ENCODE data around the gene OR5H14. TPM values are rescaled to one million over a fixed set of nuclear protein-coding genes. Genes with fewer than 3 reads are reported as not detected.

Gene OR5H14
- total and polyA plus RNA-seq, 2 of the 8 experiments (the other 6 are each of a cell fraction or from before 2014, with no cell fraction given), result not detected

GRCh38 chr3:98115717-98116116 is 31.6 kb upstream of the OR5H14 start:
- ChIA-PET CTCF (ENCODE audit: partially characterized antibody) (no interaction called here), POLR2A (ENCODE audit: partially characterized antibody) (no interaction called here)
- no peak overlapping the region for H3K23ac ChIP-seq (ENCODE audit: insufficient read length)
- no peak overlapping the region for H4K8ac ChIP-seq (ENCODE audit: extremely low read depth, insufficient read depth, low read length)
- no peaks in the 10 kb centered on the region for H3K79me1 ChIP-seq (ENCODE audit: low read depth, low read length)
- H2BK15ac ChIP-seq (ENCODE audit: low read length), result no peak overlapping the region
- H3K4me1 ChIP-seq (replicated peaks in 1 of 4; ENCODE audit: control insufficient read depth in 3 of 4, insufficient read depth in 4 of 4, low read length in 3 of 4), result no peaks in the 10 kb centered on the region
- H3K18ac ChIP-seq (ENCODE audit: extremely low read depth, low read length), result no peak overlapping the region
- H3K4me3 ChIP-seq (ENCODE audit: extremely low read depth in 1 of 4, insufficient read depth in 2 of 4, low read depth in 3 of 4, low read length in 4 of 4), result no peak overlapping the region
- H2AFZ ChIP-seq (ENCODE audit: low read length), result no peak overlapping the region
- no peaks in the 10 kb centered on the region for H4K20me1 ChIP-seq (replicated peaks in 1 of 2; ENCODE audit: control insufficient read depth in 1 of 2, insufficient read depth in 2 of 2, low read length in 2 of 2)
- no peaks in the 10 kb centered on the region for H3K27me3 ChIP-seq (replicated peaks in 1 of 4; ENCODE audit: control insufficient read depth in 3 of 4, extremely low read depth in 1 of 4, insufficient read depth in 3 of 4, low read length in 3 of 4)
- H2BK20ac ChIP-seq (ENCODE audit: low read length), result no peak overlapping the region
- no peak overlapping the region for H3K4ac ChIP-seq (replicated peaks; ENCODE audit: insufficient read length, low read depth, low read length)
- no peak overlapping the region for H2BK12ac ChIP-seq (ENCODE audit: low read depth, low read length)
- H3K56ac ChIP-seq (replicated peaks; ENCODE audit: insufficient read length, low read depth, low read length), result no peak overlapping the region
- no peak overlapping the region for H3K4me2 ChIP-seq (ENCODE audit: insufficient read depth in 1 of 2, low read depth in 2 of 2, low read length in 2 of 2)
- 100% methylated on average over 1 of the region's 1 CpG; no CpG with 5 or more reads in 1 of the 2 experiments for WGBS, 2 experiments (ENCODE audit: extremely low coverage in 1 of 2, insufficient coverage in 1 of 2, insufficient read length in 1 of 2, insufficient replicate concordance in 2 of 2, low coverage in 1 of 2, low lambda C conversion rate in 2 of 2, missing lambda C conversion rate in 1 of 2)
- FAIRE-seq (no peak), DNase-seq (ENCODE audit: low read depth in 1 of 2, low spot score in 2 of 2) (no peak)
- no peaks in the 10 kb centered on the region for H3K23me2 ChIP-seq (ENCODE audit: low read depth, low read length)
- H3K9me3 ChIP-seq (ENCODE audit: insufficient read depth in 2 of 2, low read depth in 1 of 2, low read length in 1 of 2), result peaks cover 11 to 15% of the 10 kb centered on the region in 2 experiments; a peak in 3 of 4 replicates
- H3K9ac ChIP-seq (replicated peaks in 1 of 4; ENCODE audit: extremely low read depth in 1 of 4, low read depth in 3 of 4, low read length in 3 of 4), result no peak overlapping the region
- H3K27ac ChIP-seq (ENCODE audit: low read depth, low read length), result no peak overlapping the region
- H4K5ac ChIP-seq (ENCODE audit: insufficient read length, low read depth, low read length), result no peak overlapping the region
- H2BK120ac ChIP-seq (replicated peaks; ENCODE audit: low read depth, low read length), result no peak overlapping the region
- no peaks in the 10 kb centered on the region for H3K79me2 ChIP-seq (ENCODE audit: control insufficient read depth in 1 of 2, insufficient read depth in 2 of 2, low read length in 2 of 2)
- no peaks in the 10 kb centered on the region for H3K36me3 ChIP-seq (ENCODE audit: control insufficient read depth in 2 of 4, insufficient read depth in 4 of 4, low read length in 3 of 4)
- H3K14ac ChIP-seq (ENCODE audit: insufficient read length), result no peak overlapping the region
- H2BK5ac ChIP-seq (ENCODE audit: low read depth, low read length), result no peak overlapping the region
- no peak overlapping the region for H2AK5ac ChIP-seq (ENCODE audit: low read depth, low read length)
- H4K91ac ChIP-seq (replicated peaks; ENCODE audit: insufficient read length, low read length), result no peak overlapping the region
- TF ChIP-seq CREB1 (IDR thresholded peaks at IDR 0.05) (no peak), SRF (IDR thresholded peaks at IDR 0.05; ENCODE audit: low read depth, low read length) (no peak), SP1 (IDR thresholded peaks at IDR 0.05; ENCODE audit: low read depth, low read length) (no peak), SAP30 (IDR thresholded peaks at IDR 0.05; ENCODE audit: insufficient read depth, insufficient replicate concordance, low read length) (no peak), TCF12 (IDR thresholded peaks at IDR 0.05; ENCODE audit: low read depth, low read length) (no peak), FOSL1 (IDR thresholded peaks at IDR 0.05; ENCODE audit: insufficient read depth, low read depth, low read length) (no peak), HDAC2 (IDR thresholded peaks at IDR 0.05; ENCODE audit: borderline replicate concordance in 1 of 2, low read depth in 2 of 2, low read length in 2 of 2) (no peak), KDM5A (IDR thresholded peaks at IDR 0.05; ENCODE audit: low read length) (no peak), MAFK (IDR thresholded peaks at IDR 0.05; ENCODE audit: low read depth, low read length) (no peak), NRF1 (IDR thresholded peaks at IDR 0.05; ENCODE audit: low read depth, low read length) (no peak), TAF7 (optimal IDR thresholded peaks at IDR 0.05; ENCODE audit: borderline replicate concordance, low read depth, low read length) (no peak), JUND (IDR thresholded peaks at IDR 0.05; ENCODE audit: low read length) (no peak), SP2 (IDR thresholded peaks at IDR 0.05; ENCODE audit: low read length) (no peak), SP4 (IDR thresholded peaks at IDR 0.05; ENCODE audit: low read length) (no peak), POU5F1 (IDR thresholded peaks at IDR 0.05; ENCODE audit: low read depth, low read length) (no peak), SUZ12 (IDR thresholded peaks at IDR 0.05; ENCODE audit: low read length) (no peak)
